Mucosa of descending colon (tissue), 3 donors: ENCODE measurements around the gene C19orf33. TPM values are rescaled to one million over a fixed set of nuclear protein-coding genes. Genes with fewer than 3 reads are reported as not detected.

Experiments used
- ATAC-seq: fragments of 200-7000 bp; cut with Tn5 transposase; one replicate; pipeline ENCODE4 v1.9.1; 2020; ENCODE audit warnings: mild to moderate bottlenecking, moderate library complexity
- DNase-seq, 3 donors: peaks; one replicate each; pipeline ENCODE4 v3.0.0-alpha.2; 2020
- H3K36me3 ChIP-seq: fragments of 200-600 bp; one replicate; pipeline ENCODE4 v1.8.0; 2021; ENCODE audit warnings: low read depth, mild to moderate bottlenecking
- H3K4me1 ChIP-seq: fragments of 200-600 bp; one replicate; pipeline ENCODE4 v1.8.0; 2021; ENCODE audit warnings: low read depth, mild to moderate bottlenecking
- H3K4me3 ChIP-seq: fragments of 200-600 bp; one replicate; pipeline ENCODE4 v1.8.0; 2021; ENCODE audit warnings: mild to moderate bottlenecking
- H3K9me3 ChIP-seq: fragments of 200-600 bp; one replicate; pipeline ENCODE4 v1.8.0; 2021; ENCODE audit warnings: mild to moderate bottlenecking
- CTCF ChIP-seq: fragments of 200-600 bp; IDR thresholded peaks from one replicate; pipeline ENCODE4 v1.8.0; 2022; ENCODE audit warnings: antibody characterized with exemption, mild to moderate bottlenecking
- intact Hi-C, 2 donors: fragments of 100-400 bp; cut with DNase I in 1 of 2; cut with micrococcal nuclease in 1 of 2; formaldehyde crosslinking; loops; one replicate each; pipeline versions ENCODE4 v1.11.0 to v1.11.1; 2022; cut with DNase I, micrococcal nuclease
- total RNA-seq, 3 donors: library from RNA; stranded (reverse); fragmentation: NEBNext Ultra II Directional in 2 of 3; extraction: Animal tissue kit (Norgen Biotek cat#: 25700) in 2 of 3; gene quantifications; one replicate each; pipeline versions ENCODE4 v1.2.1 to v1.2.4, GENCODE V29; 2021 to 2023
- donor health status: DM: no; HTN: no; CAD: no; lungs with moderate emphysema.
- donor health status: DM: no; HTN: no; CAD: no.
- donor health status: DM: no; HTN: yes; CAD: no.

Gene C19orf33
- total RNA-seq, 3 donors from 2014 or later, result 82.5 to 310 (median 235) TPM

GRCh38 chr19:38326591-38326990, 22.5 kb downstream of the C19orf33 start:
- intact Hi-C loops, result no loop called here
- ATAC-seq (no peak), DNase-seq (no peak)
- H3K36me3 ChIP-seq, result peaks cover 6% of the 10 kb centered on the region
- no peaks in the 10 kb centered on the region for H3K9me3 ChIP-seq
- TF ChIP-seq CTCF, result no peak
- H3K4me1 ChIP-seq, result no peaks in the 10 kb centered on the region
- H3K4me3 ChIP-seq, result no peak overlapping the region

GRCh38 chr19:38329651-38330050, 25.6 kb downstream of the C19orf33 start:
- H3K4me1 ChIP-seq, result no peaks in the 10 kb centered on the region
- DNase-seq (no peak), ATAC-seq (no peak)
- H3K36me3 ChIP-seq, result peaks cover 6% of the 10 kb centered on the region
- intact Hi-C loops, result loop anchor here in 1 of 2 donors (5.0 kb wide), 1 partner anchor 87 kb away; no protein-coding TSS in a partner anchor
- H3K9me3 ChIP-seq, result no peaks in the 10 kb centered on the region
- no peak for TF ChIP-seq CTCF
- H3K4me3 ChIP-seq, result no peak overlapping the region

- TF ChIP-seq CTCF, result no peak
- intact Hi-C loops, result loop anchor here (2.0 to 5.0 kb wide), 2 partner anchors 87 to 89 kb away; no protein-coding TSS in a partner anchor
- no peaks in the 10 kb centered on the region for H3K9me3 ChIP-seq
These were observed 27.7 kb downstream of the C19orf33 start for GRCh38 chr19:38331728-38332127.

GRCh38 chr19:38333245-38333644, 29.2 kb downstream of the C19orf33 start:
- DNase-seq, result no peak
- H3K36me3 ChIP-seq, result peaks cover 6% of the 10 kb centered on the region
- no peaks in the 10 kb centered on the region for H3K9me3 ChIP-seq
- H3K4me1 ChIP-seq, result peaks cover 5% of the 10 kb centered on the region
- no peak for TF ChIP-seq CTCF
- ATAC-seq, result no peak
- no peak overlapping the region for H3K4me3 ChIP-seq
- intact Hi-C loops, result loop anchor here (2.0 to 5.0 kb wide), 2 partner anchors 88 to 91 kb away; no protein-coding TSS in a partner anchor

More at GRCh38 chr19:38331728-38332127, 27.7 kb downstream of the C19orf33 start:
- Histone ChIP-seq H3K4me1 (peaks cover 5% of the 10 kb centered on the region), H3K4me3 (no peak overlapping the region), H3K36me3 (peaks cover 12% of the 10 kb centered on the region)
- no peak for DNase-seq
- ATAC-seq, result no peak

GRCh38 chr19:38335949-38336637, 32.0 kb downstream of the C19orf33 start:
- ATAC-seq (peak; percentile 86), DNase-seq (peak; percentile 96 to 98 (median 97))
- peak overlapping the region; percentile 34 for H3K4me3 ChIP-seq
- no peaks in the 10 kb centered on the region for H3K9me3 ChIP-seq
- intact Hi-C loops, result no loop called here
- H3K4me1 ChIP-seq, result peaks cover 5% of the 10 kb centered on the region
- H3K36me3 ChIP-seq, result peaks cover 6% of the 10 kb centered on the region
- no peak for TF ChIP-seq CTCF
